ENCODE results near the gene COPS9. TPM values are rescaled to one million over a fixed set of nuclear protein-coding genes. Genes with fewer than 3 reads are reported as not detected.

COPS9 gene
- total and polyA plus RNA-seq, 2 experiments from 2014 or later: 91.7 to 629 TPM

DNA sequence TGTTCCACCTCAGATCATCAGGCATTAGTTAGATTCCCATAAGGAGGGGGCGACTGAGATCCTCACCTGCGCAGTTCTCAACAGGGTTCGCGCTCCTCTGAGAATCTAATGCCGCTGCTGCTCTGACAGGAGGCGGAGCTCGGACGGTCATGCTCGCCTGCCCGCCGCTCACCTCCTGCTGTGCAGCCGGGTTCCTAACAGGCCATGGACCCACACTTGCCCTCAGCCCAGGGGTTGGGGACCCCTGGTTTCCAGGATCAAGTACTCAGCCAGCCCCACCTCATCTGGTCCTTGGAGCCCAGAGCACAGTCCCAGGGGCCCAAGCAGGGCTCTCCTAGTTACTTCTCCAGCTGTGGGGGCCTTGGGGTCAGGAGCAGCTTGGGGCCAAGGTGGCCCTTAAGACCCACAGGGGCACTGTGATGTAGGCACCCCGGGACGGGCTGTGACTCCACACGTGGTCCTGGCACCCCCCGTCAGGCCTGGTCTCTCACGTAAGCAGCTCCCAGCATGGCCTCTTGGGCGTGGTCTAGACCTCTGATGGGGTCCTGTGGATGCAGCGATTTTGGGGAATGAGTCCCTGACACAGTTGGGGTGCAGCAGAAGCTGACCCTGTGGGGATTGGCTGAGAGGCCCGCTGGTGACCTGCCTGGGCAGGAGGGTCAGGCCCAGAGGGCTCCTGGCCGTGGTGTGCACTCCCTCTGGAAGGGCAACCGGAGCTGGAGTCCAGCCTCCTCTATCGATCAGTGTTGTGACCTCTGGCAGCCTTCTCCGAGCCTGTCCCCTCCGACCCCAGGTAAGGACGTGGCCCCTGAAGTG, 32.6 kb upstream of the COPS9 start:
- DNase-seq (ENCODE audit: low spot score) (no peak), ATAC-seq (no peak)
- H2AFZ ChIP-seq: no peak overlapping the region
- H3F3A ChIP-seq (replicated peaks; ENCODE audit: low read depth): peaks cover 7% of the 10 kb centered on the region
- Mint-ChIP-seq H3K4me1 (no peaks in the 10 kb centered on the region), H3K9me3 (peaks cover 2% of the 10 kb centered on the region), H3K36me3 (ENCODE audit: low read depth) (no peaks in the 10 kb centered on the region), H3K27ac (no peak overlapping the region), H3K4me3 (no peak overlapping the region), H3K27me3 (ENCODE audit: insufficient read depth, low read depth, poor library complexity) (peaks cover 2% of the 10 kb centered on the region)
- no peak overlapping the region for H3K4me2 ChIP-seq
- no peaks in the 10 kb centered on the region for H3K4me1 ChIP-seq (ENCODE audit: insufficient read depth)
- TF ChIP-seq JUNB (IDR thresholded peaks at IDR 0.05; ENCODE audit: unreplicated experiment) (no peak), CREB1 (CRISPR knock-in tag; IDR thresholded peaks at IDR 0.05; ENCODE audit: low read depth) (no peak), EZH2 (IDR thresholded peaks at IDR 0.05; ENCODE audit: low read depth, unreplicated experiment) (no peak), POLR2AphosphoS5 (IDR thresholded peaks at IDR 0.05; ENCODE audit: low read depth) (no peak), ZNF114 (CRISPR knock-in tag; IDR thresholded peaks at IDR 0.05) (no peak)
- TF ChIP-seq, protein P1, sequence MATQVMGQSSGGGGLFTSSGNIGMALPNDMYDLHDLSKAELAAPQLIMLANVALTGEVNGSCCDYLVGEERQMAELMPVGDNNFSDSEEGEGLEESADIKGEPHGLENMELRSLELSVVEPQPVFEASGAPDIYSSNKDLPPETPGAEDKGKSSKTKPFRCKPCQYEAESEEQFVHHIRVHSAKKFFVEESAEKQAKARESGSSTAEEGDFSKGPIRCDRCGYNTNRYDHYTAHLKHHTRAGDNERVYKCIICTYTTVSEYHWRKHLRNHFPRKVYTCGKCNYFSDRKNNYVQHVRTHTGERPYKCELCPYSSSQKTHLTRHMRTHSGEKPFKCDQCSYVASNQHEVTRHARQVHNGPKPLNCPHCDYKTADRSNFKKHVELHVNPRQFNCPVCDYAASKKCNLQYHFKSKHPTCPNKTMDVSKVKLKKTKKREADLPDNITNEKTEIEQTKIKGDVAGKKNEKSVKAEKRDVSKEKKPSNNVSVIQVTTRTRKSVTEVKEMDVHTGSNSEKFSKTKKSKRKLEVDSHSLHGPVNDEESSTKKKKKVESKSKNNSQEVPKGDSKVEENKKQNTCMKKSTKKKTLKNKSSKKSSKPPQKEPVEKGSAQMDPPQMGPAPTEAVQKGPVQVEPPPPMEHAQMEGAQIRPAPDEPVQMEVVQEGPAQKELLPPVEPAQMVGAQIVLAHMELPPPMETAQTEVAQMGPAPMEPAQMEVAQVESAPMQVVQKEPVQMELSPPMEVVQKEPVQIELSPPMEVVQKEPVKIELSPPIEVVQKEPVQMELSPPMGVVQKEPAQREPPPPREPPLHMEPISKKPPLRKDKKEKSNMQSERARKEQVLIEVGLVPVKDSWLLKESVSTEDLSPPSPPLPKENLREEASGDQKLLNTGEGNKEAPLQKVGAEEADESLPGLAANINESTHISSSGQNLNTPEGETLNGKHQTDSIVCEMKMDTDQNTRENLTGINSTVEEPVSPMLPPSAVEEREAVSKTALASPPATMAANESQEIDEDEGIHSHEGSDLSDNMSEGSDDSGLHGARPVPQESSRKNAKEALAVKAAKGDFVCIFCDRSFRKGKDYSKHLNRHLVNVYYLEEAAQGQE (IDR thresholded peaks at IDR 0.05; ENCODE audit: unreplicated experiment): no peak
- no peak overlapping the region for H3K27ac ChIP-seq (ENCODE audit: low read depth)
- H3K4me3 ChIP-seq: no peak overlapping the region
- H4K20me1 ChIP-seq (replicated peaks; ENCODE audit: insufficient read depth): no peaks in the 10 kb centered on the region
- H3K27me3 ChIP-seq (ENCODE audit: insufficient read depth): no peaks in the 10 kb centered on the region
- H3K79me2 ChIP-seq (replicated peaks; ENCODE audit: insufficient read depth): no peaks in the 10 kb centered on the region
- H3K36me3 ChIP-seq (ENCODE audit: insufficient read depth): no peaks in the 10 kb centered on the region
- H3K9me2 ChIP-seq (ENCODE audit: insufficient read depth): no peaks in the 10 kb centered on the region

DNA sequence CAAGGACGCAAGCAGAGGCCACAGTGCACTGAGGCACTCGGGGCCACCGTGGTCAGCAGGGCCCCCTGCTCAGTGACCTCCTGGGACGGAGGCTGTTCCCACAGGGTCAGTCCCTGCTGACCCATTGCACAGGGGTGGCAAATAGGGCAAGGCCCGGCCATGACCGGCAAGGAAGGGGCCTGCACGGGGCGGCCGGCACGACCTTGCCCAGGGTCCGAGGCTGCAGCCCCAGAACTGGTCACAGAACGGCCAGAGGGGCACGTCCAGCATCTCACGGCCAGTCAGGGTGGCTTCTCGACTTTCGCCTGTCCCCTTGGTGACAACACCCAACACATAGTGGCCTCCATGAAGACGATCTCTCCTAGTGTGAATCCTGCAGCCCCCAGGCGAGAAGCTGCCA, 31.9 kb upstream of the COPS9 start:
- peaks cover 7% of the 10 kb centered on the region for H3F3A ChIP-seq (replicated peaks; ENCODE audit: low read depth)
- no peaks in the 10 kb centered on the region for H3K4me1 ChIP-seq (ENCODE audit: insufficient read depth)
- no peak overlapping the region for H3K27ac ChIP-seq (ENCODE audit: low read depth)
- no peak for DNase-seq (ENCODE audit: low spot score)
- H3K4me3 ChIP-seq: no peak overlapping the region
- no peaks in the 10 kb centered on the region for H3K36me3 ChIP-seq (ENCODE audit: insufficient read depth)
- no peaks in the 10 kb centered on the region for H3K27me3 ChIP-seq (ENCODE audit: insufficient read depth)
- no peak for ATAC-seq
- no peaks in the 10 kb centered on the region for H3K79me2 ChIP-seq (replicated peaks; ENCODE audit: insufficient read depth)
- no peaks in the 10 kb centered on the region for H3K4me1 Mint-ChIP-seq
- H3K27ac Mint-ChIP-seq: no peak overlapping the region
- H2AFZ ChIP-seq: no peak overlapping the region
- H3K9me2 ChIP-seq (ENCODE audit: insufficient read depth): no peaks in the 10 kb centered on the region
- no peaks in the 10 kb centered on the region for H4K20me1 ChIP-seq (replicated peaks; ENCODE audit: insufficient read depth)
- no peak overlapping the region for H3K4me3 Mint-ChIP-seq
- H3K36me3 Mint-ChIP-seq (ENCODE audit: low read depth): no peaks in the 10 kb centered on the region
- H3K4me2 ChIP-seq: no peak overlapping the region
- peaks cover 5% of the 10 kb centered on the region for H3K9me3 Mint-ChIP-seq
- H3K27me3 Mint-ChIP-seq (ENCODE audit: insufficient read depth, low read depth, poor library complexity): peaks cover 2% of the 10 kb centered on the region
- TF ChIP-seq, protein P2, sequence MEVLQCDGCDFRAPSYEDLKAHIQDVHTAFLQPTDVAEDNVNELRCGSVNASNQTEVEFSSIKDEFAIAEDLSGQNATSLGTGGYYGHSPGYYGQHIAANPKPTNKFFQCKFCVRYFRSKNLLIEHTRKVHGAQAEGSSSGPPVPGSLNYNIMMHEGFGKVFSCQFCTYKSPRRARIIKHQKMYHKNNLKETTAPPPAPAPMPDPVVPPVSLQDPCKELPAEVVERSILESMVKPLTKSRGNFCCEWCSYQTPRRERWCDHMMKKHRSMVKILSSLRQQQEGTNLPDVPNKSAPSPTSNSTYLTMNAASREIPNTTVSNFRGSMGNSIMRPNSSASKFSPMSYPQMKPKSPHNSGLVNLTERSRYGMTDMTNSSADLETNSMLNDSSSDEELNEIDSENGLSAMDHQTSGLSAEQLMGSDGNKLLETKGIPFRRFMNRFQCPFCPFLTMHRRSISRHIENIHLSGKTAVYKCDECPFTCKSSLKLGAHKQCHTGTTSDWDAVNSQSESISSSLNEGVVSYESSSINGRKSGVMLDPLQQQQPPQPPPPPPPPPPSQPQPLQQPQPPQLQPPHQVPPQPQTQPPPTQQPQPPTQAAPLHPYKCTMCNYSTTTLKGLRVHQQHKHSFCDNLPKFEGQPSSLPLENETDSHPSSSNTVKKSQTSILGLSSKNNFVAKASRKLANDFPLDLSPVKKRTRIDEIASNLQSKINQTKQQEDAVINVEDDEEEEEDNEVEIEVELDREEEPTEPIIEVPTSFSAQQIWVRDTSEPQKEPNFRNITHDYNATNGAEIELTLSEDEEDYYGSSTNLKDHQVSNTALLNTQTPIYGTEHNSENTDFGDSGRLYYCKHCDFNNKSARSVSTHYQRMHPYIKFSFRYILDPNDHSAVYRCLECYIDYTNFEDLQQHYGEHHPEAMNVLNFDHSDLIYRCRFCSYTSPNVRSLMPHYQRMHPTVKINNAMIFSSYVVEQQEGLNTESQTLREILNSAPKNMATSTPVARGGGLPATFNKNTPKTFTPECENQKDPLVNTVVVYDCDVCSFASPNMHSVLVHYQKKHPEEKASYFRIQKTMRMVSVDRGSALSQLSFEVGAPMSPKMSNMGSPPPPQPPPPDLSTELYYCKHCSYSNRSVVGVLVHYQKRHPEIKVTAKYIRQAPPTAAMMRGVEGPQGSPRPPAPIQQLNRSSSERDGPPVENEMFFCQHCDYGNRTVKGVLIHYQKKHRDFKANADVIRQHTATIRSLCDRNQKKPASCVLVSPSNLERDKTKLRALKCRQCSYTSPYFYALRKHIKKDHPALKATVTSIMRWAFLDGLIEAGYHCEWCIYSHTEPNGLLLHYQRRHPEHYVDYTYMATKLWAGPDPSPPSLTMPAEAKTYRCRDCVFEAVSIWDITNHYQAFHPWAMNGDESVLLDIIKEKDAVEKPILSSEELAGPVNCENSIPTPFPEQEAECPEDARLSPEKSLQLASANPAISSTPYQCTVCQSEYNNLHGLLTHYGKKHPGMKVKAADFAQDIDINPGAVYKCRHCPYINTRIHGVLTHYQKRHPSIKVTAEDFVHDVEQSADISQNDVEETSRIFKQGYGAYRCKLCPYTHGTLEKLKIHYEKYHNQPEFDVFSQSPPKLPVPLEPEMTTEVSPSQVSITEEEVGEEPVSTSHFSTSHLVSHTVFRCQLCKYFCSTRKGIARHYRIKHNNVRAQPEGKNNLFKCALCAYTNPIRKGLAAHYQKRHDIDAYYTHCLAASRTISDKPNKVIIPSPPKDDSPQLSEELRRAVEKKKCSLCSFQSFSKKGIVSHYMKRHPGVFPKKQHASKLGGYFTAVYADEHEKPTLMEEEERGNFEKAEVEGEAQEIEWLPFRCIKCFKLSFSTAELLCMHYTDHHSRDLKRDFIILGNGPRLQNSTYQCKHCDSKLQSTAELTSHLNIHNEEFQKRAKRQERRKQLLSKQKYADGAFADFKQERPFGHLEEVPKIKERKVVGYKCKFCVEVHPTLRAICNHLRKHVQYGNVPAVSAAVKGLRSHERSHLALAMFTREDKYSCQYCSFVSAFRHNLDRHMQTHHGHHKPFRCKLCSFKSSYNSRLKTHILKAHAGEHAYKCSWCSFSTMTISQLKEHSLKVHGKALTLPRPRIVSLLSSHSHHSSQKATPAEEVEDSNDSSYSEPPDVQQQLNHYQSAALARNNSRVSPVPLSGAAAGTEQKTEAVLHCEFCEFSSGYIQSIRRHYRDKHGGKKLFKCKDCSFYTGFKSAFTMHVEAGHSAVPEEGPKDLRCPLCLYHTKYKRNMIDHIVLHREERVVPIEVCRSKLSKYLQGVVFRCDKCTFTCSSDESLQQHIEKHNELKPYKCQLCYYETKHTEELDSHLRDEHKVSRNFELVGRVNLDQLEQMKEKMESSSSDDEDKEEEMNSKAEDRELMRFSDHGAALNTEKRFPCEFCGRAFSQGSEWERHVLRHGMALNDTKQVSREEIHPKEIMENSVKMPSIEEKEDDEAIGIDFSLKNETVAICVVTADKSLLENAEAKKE (CRISPR knock-in tag; IDR thresholded peaks at IDR 0.05): no peak
- TF ChIP-seq EZH2 (IDR thresholded peaks at IDR 0.05; ENCODE audit: low read depth, unreplicated experiment) (no peak), CREB1 (CRISPR knock-in tag; IDR thresholded peaks at IDR 0.05; ENCODE audit: low read depth) (no peak)
- TF ChIP-seq, protein P1 (IDR thresholded peaks at IDR 0.05; ENCODE audit: unreplicated experiment): no peak

All from GM23338 (cell line).